ENCODE data around the gene CAMK2A. TPM values are rescaled to one million over a fixed set of nuclear protein-coding genes. Genes with fewer than 3 reads are reported as not detected.

The CAMK2A gene
- total RNA-seq, 1 experiment from 2014 or later, result 0.13 TPM

DNA sequence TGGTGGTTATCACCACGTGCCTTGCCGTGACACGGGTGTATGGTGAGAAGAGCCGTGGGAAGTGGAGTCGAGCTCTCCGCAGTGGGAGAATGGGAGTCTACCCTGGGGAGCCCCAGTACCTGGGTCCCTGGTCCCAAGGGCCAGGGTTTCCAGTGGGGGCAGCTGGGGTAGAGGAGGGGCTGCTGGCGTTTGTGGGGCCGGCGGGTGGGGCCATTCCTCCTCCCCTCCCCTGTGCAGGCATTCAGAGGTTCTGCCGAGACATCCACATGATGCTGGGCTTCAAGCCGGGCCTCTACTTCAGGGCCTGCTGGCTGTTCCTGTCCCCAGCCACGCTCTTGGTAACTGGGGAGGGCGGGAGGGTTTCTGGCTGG lies 85.0 kb downstream of the CAMK2A start:
- Histone ChIP-seq H3K9me3 (ENCODE audit: insufficient read depth, low read depth) (no peaks in the 10 kb centered on the region), H3K27me3 (ENCODE audit: insufficient read depth, low read depth) (peaks cover 9% of the 10 kb centered on the region), H3K4me3 (no peak overlapping the region), H3K27ac (no peak overlapping the region), H3K4me2 (no peak overlapping the region), H2AFZ (no peak overlapping the region), H3K36me3 (ENCODE audit: low read depth) (no peaks in the 10 kb centered on the region), H4K20me1 (ENCODE audit: insufficient read depth) (no peaks in the 10 kb centered on the region), H3K9me2 (ENCODE audit: insufficient read depth) (no peaks in the 10 kb centered on the region), H3K79me2 (ENCODE audit: low read depth) (no peaks in the 10 kb centered on the region), H3F3A (ENCODE audit: insufficient read depth, low read depth) (peaks cover 18% of the 10 kb centered on the region; the same call in 1 of the 2 replicates), H3K4me1 (replicated peaks; ENCODE audit: insufficient read depth) (peaks cover 17% of the 10 kb centered on the region)
- intact Hi-C loops (cut with micrococcal nuclease; ENCODE audit: unreplicated experiment), result no loop called here
- no TSS peak for BruUV-seq (replicated peaks)
- no peak for DNase-seq
- CTCF ChIA-PET, result no interaction called here
- POLR2A ChIA-PET (ENCODE audit: unreplicated experiment), result no interaction called here
- TF ChIP-seq, protein P1, sequence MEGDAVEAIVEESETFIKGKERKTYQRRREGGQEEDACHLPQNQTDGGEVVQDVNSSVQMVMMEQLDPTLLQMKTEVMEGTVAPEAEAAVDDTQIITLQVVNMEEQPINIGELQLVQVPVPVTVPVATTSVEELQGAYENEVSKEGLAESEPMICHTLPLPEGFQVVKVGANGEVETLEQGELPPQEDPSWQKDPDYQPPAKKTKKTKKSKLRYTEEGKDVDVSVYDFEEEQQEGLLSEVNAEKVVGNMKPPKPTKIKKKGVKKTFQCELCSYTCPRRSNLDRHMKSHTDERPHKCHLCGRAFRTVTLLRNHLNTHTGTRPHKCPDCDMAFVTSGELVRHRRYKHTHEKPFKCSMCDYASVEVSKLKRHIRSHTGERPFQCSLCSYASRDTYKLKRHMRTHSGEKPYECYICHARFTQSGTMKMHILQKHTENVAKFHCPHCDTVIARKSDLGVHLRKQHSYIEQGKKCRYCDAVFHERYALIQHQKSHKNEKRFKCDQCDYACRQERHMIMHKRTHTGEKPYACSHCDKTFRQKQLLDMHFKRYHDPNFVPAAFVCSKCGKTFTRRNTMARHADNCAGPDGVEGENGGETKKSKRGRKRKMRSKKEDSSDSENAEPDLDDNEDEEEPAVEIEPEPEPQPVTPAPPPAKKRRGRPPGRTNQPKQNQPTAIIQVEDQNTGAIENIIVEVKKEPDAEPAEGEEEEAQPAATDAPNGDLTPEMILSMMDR (conservative IDR thresholded peaks at IDR 0.05), result no peak
- TF ChIP-seq EZH2 (IDR thresholded peaks at IDR 0.05; ENCODE audit: low read depth), result no peak

DNA sequence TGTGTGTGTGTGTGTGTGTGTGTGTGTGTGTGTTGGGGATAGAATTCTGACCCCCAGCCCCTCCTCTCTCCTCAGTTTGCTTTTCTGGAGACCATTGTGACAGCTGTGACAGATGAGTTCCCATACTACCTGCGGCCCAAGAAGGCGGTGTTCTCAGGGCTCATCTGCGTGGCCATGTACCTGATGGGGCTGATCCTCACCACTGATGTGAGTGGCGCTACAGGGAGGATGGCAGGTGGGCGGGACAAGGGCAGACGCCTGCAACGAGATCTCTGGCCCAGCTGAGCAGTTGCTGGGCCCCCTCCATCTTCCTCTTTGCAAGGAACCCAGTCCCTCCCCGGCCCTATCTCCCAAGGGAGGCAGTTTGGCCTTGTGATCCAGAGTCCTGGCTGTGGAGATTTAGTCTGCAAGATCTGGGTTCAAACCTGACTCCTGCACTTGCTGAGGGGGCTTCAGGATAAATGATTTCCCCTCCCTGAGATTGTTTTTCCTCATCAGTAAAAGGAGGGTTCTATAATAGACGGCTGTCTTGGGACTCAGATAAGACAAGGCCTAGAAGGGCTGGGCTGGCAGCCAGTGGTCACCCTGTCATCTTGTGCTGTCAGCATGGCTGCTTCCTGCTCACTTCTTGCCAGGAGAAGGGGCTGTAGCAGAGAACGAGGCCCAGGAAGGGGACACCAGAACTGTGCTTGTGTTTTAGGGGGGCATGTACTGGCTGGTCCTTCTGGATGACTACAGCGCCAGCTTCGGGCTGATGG lies 85.6 kb downstream of the CAMK2A start:
- BruUV-seq (replicated peaks), result no TSS peak
- no peaks in the 10 kb centered on the region for H3K9me2 ChIP-seq (ENCODE audit: insufficient read depth)
- POLR2A ChIA-PET (ENCODE audit: unreplicated experiment), result no interaction called here
- DNase-seq, result no peak
- peaks cover 13% of the 10 kb centered on the region; the same call in 1 of the 2 replicates for H3F3A ChIP-seq (ENCODE audit: insufficient read depth, low read depth)
- CTCF ChIA-PET, result no interaction called here
- no peaks in the 10 kb centered on the region for H4K20me1 ChIP-seq (ENCODE audit: insufficient read depth)
- no peak overlapping the region for H2AFZ ChIP-seq
- intact Hi-C loops (cut with micrococcal nuclease; ENCODE audit: unreplicated experiment), result no loop called here
- H3K27ac ChIP-seq, result no peak overlapping the region
- H3K4me3 ChIP-seq, result no peak overlapping the region
- H3K27me3 ChIP-seq (ENCODE audit: insufficient read depth, low read depth), result peaks cover 15% of the 10 kb centered on the region
- no peak for TF ChIP-seq EZH2 (IDR thresholded peaks at IDR 0.05; ENCODE audit: low read depth)
- TF ChIP-seq, protein P1 (conservative IDR thresholded peaks at IDR 0.05), result no peak
- H3K9me3 ChIP-seq (ENCODE audit: insufficient read depth, low read depth), result no peaks in the 10 kb centered on the region
- H3K79me2 ChIP-seq (ENCODE audit: low read depth), result no peaks in the 10 kb centered on the region
- peaks cover 11% of the 10 kb centered on the region for H3K4me1 ChIP-seq (replicated peaks; ENCODE audit: insufficient read depth)
- no peak overlapping the region for H3K4me2 ChIP-seq
- no peaks in the 10 kb centered on the region for H3K36me3 ChIP-seq (ENCODE audit: low read depth)

DNA sequence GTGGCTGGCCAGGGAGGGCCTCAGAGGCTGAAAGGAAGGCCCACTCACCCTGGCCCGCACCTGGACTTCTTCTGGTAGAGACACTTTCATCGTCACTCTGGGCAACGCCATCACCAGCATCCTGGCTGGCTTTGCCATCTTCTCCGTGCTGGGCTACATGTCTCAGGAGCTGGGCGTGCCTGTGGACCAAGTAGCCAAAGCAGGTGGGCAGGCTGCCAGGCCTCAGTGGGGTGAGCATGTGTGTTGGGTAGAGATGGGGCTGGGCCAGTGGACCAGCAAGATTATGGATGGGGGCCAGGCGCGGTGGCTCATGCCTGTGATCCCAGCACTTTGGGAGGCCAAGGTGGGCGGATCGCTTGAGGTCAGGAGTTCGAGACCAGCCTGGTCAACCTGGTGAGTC lies 87.1 kb downstream of the CAMK2A start:
- Histone ChIP-seq H3K9me3 (ENCODE audit: insufficient read depth, low read depth) (no peaks in the 10 kb centered on the region), H3K4me3 (no peak overlapping the region), H4K20me1 (ENCODE audit: insufficient read depth) (no peaks in the 10 kb centered on the region), H3K79me2 (ENCODE audit: low read depth) (no peaks in the 10 kb centered on the region), H3K27me3 (ENCODE audit: insufficient read depth, low read depth) (peaks cover 23% of the 10 kb centered on the region), H3K36me3 (ENCODE audit: low read depth) (no peaks in the 10 kb centered on the region), H3K9me2 (ENCODE audit: insufficient read depth) (no peaks in the 10 kb centered on the region), H3K27ac (no peak overlapping the region), H2AFZ (no peak overlapping the region), H3F3A (ENCODE audit: insufficient read depth, low read depth) (no peaks in the 10 kb centered on the region), H3K4me2 (no peak overlapping the region), H3K4me1 (replicated peaks; ENCODE audit: insufficient read depth) (no peaks in the 10 kb centered on the region)
- ChIA-PET POLR2A (ENCODE audit: unreplicated experiment) (no interaction called here), CTCF (no interaction called here)
- BruUV-seq (replicated peaks), result no TSS peak
- DNase-seq, result no peak
- TF ChIP-seq, protein P1 (conservative IDR thresholded peaks at IDR 0.05), result no peak
- no peak for TF ChIP-seq EZH2 (IDR thresholded peaks at IDR 0.05; ENCODE audit: low read depth)
- intact Hi-C loops (cut with micrococcal nuclease; ENCODE audit: unreplicated experiment), result no loop called here
